ENCODE measurements around the gene ASPM. TPM values are rescaled to one million over a fixed set of nuclear protein-coding genes. Genes with fewer than 3 reads are reported as not detected.
"Not testable (repeated sequence)": the region's sequence is repeated elsewhere in the genome, so short reads cannot be mapped to it uniquely, and the experiment has no call there.

ASPM gene
- total and polyA plus RNA-seq, 7 experiments from 2014 or later = 0.03 to 48.8 (median 0.16) TPM; not detected in 1

DNA sequence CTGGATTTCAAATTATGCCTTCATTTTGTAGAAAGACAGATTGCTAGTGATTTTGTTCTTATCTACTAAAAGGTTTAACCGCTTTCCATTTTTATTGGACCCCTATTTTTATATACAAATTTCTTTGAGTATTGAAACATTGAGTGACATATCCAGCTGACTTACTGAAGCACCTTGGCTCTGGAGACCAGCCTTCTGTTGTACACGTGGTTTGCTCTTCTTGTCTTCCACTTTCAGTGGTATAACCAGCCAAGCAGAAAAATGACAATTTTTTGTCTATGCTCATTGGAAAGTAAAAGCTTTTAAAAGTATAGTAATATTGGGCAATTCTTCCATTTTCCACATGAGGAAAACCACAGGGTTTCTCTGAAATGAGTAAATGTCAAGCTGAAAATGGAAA lies 83.8 kb downstream of the ASPM start:
- no peak overlapping the region for H3K27ac Mint-ChIP-seq
- H3K9me3 Mint-ChIP-seq = no peaks in the 10 kb centered on the region
- no peaks in the 10 kb centered on the region for H3K36me3 Mint-ChIP-seq
- ChIA-PET POLR2A (no interaction called here), CTCF (no interaction called here)
- no peak overlapping the region for H3K4me3 Mint-ChIP-seq
- no peaks in the 10 kb centered on the region for H3K36me3 ChIP-seq (ENCODE audit: control insufficient read depth in 2 of 3, insufficient read depth in 3 of 3, low read length in 3 of 3)
- no peak overlapping the region for H3K27ac ChIP-seq (ENCODE audit: low read depth, low read length)
- H3K27me3 ChIP-seq (ENCODE audit: control insufficient read depth in 2 of 2, insufficient read depth in 2 of 2, low read length in 2 of 2) = no peaks in the 10 kb centered on the region
- ATAC-seq (no peak), DNase-seq (no peak)
- no peaks in the 10 kb centered on the region for H3K4me1 ChIP-seq (ENCODE audit: control insufficient read depth in 2 of 2, insufficient read depth in 2 of 2, low read length in 2 of 2)
- no peaks in the 10 kb centered on the region for H3K9me3 ChIP-seq (ENCODE audit: control insufficient read depth in 2 of 3, low read length in 3 of 3)
- intact Hi-C loops (cut with micrococcal nuclease) = no loop called here
- H3K4me1 Mint-ChIP-seq = no peaks in the 10 kb centered on the region
- peaks cover 3 to 11% (median 3%) of the 10 kb centered on the region in 5 donors for H3K27me3 Mint-ChIP-seq
- H3K4me3 ChIP-seq (ENCODE audit: low read length) = no peak overlapping the region

DNA sequence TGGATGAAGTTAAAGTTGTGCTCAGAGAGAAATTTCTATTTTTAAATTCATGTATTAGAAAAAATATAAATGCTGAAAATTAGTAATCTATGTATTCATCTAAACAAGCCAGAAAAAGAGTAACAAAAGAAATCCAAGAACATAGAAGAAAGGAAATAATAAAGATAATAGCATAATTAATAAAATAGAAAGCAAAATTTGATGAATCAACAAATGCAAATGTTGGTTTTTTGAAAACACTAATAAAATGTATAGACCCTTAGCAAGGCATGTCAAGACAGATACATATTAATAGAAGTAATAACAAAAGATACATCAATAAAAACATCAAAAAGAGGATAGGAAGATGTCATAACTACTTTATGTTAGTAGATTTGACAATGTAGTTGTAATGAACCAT lies 97.4 kb downstream of the ASPM start:
- ChIA-PET POLR2A (no interaction called here), CTCF (no interaction called here)
- H3K27me3 Mint-ChIP-seq = peaks cover 3 to 19% (median 10%) of the 10 kb centered on the region in 5 donors
- ATAC-seq (no peak), DNase-seq (no peak)
- Histone ChIP-seq H3K27ac (ENCODE audit: low read depth, low read length) (no peak overlapping the region), H3K9me3 (ENCODE audit: control insufficient read depth in 2 of 3, low read length in 3 of 3) (no peaks in the 10 kb centered on the region), H3K27me3 (ENCODE audit: control insufficient read depth in 2 of 2, insufficient read depth in 2 of 2, low read length in 2 of 2) (no peaks in the 10 kb centered on the region), H3K4me3 (ENCODE audit: low read length) (no peak overlapping the region), H3K4me1 (ENCODE audit: control insufficient read depth in 2 of 2, insufficient read depth in 2 of 2, low read length in 2 of 2) (no peaks in the 10 kb centered on the region), H3K36me3 (ENCODE audit: control insufficient read depth in 2 of 3, insufficient read depth in 3 of 3, low read length in 3 of 3) (no peaks in the 10 kb centered on the region)
- no peaks in the 10 kb centered on the region for H3K36me3 Mint-ChIP-seq
- H3K4me3 Mint-ChIP-seq = no peak overlapping the region
- no peak overlapping the region for H3K27ac Mint-ChIP-seq
- intact Hi-C loops (cut with micrococcal nuclease) = no loop called here
- peaks cover 0 to 5% (median 0%) of the 10 kb centered on the region in 11 donors for H3K9me3 Mint-ChIP-seq
- H3K4me1 Mint-ChIP-seq = no peaks in the 10 kb centered on the region

DNA sequence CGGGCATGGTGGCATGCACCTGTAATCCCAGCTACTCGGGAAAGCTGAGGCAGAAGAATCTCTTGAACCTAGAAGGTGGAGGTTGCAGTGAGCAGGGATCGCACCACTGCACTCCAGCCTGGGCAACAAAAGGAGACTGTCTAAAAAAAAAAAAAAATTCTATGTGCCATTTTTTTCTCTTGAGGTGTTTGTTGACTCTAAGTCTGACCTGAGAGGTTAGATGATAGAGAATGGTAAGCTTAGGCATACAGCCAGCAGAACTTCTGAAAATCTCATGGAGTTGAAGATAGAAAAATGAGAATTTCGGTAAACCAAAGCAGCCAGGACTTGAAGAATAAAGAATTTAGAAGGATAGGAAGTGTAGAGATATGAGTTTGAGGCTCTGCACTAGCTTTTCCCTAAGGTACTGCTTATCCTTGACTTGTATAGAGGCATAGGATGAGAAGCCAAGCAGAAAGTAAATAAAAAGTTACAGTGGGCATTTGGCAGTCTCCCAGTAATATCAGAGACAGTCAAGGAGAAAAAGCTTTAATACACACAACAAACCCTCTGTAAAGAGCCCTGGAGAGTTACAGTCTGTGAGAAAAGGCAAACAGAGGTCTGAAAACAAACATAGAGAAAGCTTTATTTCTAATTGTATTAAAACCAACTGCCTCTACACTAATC lies 103.7 kb downstream of the ASPM start:
- POLR2A ChIA-PET = no interaction called here

DNA sequence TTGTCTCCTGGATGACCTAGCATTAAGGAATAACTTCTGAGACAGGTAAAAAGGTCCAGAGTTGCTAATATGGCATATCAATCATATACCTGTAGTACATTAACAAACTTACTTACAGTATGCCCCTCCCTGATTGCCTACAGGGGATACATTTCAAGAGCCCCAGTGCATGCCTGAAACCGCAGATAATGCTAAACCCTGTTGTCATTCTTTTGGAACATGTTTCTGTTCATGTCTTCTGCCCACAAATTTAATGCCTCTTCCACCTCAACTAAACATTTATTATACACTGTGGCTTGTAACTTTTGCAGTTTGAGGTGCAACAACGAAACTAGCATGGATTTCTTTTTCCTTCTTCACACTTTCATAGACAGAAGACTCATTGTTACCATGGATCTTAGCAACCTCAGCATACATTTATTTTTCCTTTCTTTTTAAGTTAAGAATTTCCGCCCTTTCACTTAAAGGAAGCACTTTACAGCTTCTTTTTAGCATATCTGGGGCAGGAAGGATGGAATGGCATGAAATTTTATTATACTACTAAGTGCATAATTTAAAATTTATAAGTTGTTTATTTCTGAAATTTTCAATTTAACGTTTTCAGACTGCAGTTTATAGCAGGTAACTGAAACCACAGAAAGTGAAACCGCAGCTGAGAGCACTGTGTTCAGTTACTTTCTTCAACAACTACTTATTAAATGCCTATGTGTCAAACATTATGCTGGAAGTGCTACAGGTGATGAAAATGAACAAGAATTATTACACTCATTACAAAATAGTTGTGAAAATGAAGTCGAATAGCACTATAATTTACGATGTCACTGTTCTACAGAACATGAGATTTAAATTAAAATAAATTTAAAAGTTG lies 104.7 kb downstream of the ASPM start:
- H3K4me3 ChIP-seq (ENCODE audit: low read length) = no peak overlapping the region
- CTCF ChIA-PET = no interaction called here

More for the DNA sequence above, 103.7 kb downstream of the ASPM start:
- H3K9me3 ChIP-seq (ENCODE audit: control insufficient read depth in 2 of 3, low read length in 3 of 3) = no peaks in the 10 kb centered on the region
- no peaks in the 10 kb centered on the region for H3K36me3 Mint-ChIP-seq
- H3K4me3 ChIP-seq (ENCODE audit: low read length) = no peak overlapping the region
- intact Hi-C loops (cut with micrococcal nuclease) = no loop called here
- H3K27ac ChIP-seq (ENCODE audit: low read depth, low read length) = no peak overlapping the region
- H3K27ac Mint-ChIP-seq = no peak overlapping the region
- H3K36me3 ChIP-seq (ENCODE audit: control insufficient read depth in 2 of 3, insufficient read depth in 3 of 3, low read length in 3 of 3) = no peaks in the 10 kb centered on the region
- H3K27me3 ChIP-seq (ENCODE audit: control insufficient read depth in 2 of 2, insufficient read depth in 2 of 2, low read length in 2 of 2) = peaks cover 0 to 2% of the 10 kb centered on the region in 2 donors
- ATAC-seq (no peak), DNase-seq (no peak)
- H3K4me1 Mint-ChIP-seq = peaks cover 0 to 3% (median 0%) of the 10 kb centered on the region in 7 donors
- CTCF ChIA-PET = no interaction called here
- no peaks in the 10 kb centered on the region for H3K4me1 ChIP-seq (ENCODE audit: control insufficient read depth in 2 of 2, insufficient read depth in 2 of 2, low read length in 2 of 2)
- H3K4me3 Mint-ChIP-seq = no peak overlapping the region
- peaks cover 5 to 32% (median 18%) of the 10 kb centered on the region in 5 donors for H3K27me3 Mint-ChIP-seq
- peaks cover 0 to 4% (median 0%) of the 10 kb centered on the region in 11 donors for H3K9me3 Mint-ChIP-seq

DNA sequence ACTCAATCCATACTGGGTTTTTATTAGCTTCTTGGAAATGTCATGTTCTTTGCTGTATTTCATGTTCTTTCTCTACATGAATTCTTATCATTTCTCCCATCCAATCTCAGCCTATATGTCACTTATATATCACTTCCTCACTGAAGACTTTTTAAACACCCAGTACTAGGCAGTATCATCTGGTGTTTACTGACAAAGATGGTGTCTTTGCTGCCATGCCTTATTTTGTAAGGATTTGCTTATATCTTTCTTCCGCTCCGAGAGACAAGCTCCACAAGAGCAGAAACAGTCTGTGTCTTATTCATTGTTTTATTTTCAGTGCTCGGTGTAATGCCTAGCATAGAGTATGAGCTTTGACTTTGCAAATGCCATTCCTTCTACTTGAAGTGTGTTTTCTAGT lies 109.6 kb downstream of the ASPM start:
- intact Hi-C loops (cut with micrococcal nuclease) = no loop called here
- ChIA-PET CTCF (no interaction called here), POLR2A (no interaction called here)
- H3K4me3 ChIP-seq (ENCODE audit: low read length) = no peak overlapping the region
- ATAC-seq (no peak), DNase-seq (no peak)
- H3K36me3 Mint-ChIP-seq = no peaks in the 10 kb centered on the region
- peaks cover 2 to 20% (median 13%) of the 10 kb centered on the region in 5 donors for H3K27me3 Mint-ChIP-seq
- no peaks in the 10 kb centered on the region for H3K36me3 ChIP-seq (ENCODE audit: control insufficient read depth in 2 of 3, insufficient read depth in 3 of 3, low read length in 3 of 3)
- H3K27ac ChIP-seq (ENCODE audit: low read depth, low read length) = no peak overlapping the region
- H3K4me3 Mint-ChIP-seq = no peak overlapping the region
- H3K4me1 ChIP-seq (ENCODE audit: control insufficient read depth in 2 of 2, insufficient read depth in 2 of 2, low read length in 2 of 2) = no peaks in the 10 kb centered on the region
- no peaks in the 10 kb centered on the region for H3K9me3 ChIP-seq (ENCODE audit: control insufficient read depth in 2 of 3, low read length in 3 of 3)
- H3K9me3 Mint-ChIP-seq = peaks cover 0 to 1% (median 0%) of the 10 kb centered on the region in 11 donors
- peaks cover 0 to 3% (median 0%) of the 10 kb centered on the region in 7 donors for H3K4me1 Mint-ChIP-seq
- no peak overlapping the region for H3K27ac Mint-ChIP-seq
- no peaks in the 10 kb centered on the region for H3K27me3 ChIP-seq (ENCODE audit: control insufficient read depth in 2 of 2, insufficient read depth in 2 of 2, low read length in 2 of 2)

More for the DNA sequence above, 104.7 kb downstream of the ASPM start:
- H3K27ac Mint-ChIP-seq = no peak overlapping the region
- peaks cover 0 to 3% (median 0%) of the 10 kb centered on the region in 7 donors for H3K4me1 Mint-ChIP-seq
- no peak overlapping the region for H3K27ac ChIP-seq (ENCODE audit: low read depth, low read length)
- intact Hi-C loops (cut with micrococcal nuclease) = no loop called here
- H3K9me3 Mint-ChIP-seq = no peaks in the 10 kb centered on the region
- H3K4me1 ChIP-seq (ENCODE audit: control insufficient read depth in 2 of 2, insufficient read depth in 2 of 2, low read length in 2 of 2) = no peaks in the 10 kb centered on the region
- no peak overlapping the region for H3K4me3 Mint-ChIP-seq
- POLR2A ChIA-PET = no interaction called here
- ATAC-seq (no peak), DNase-seq (no peak)
- H3K36me3 Mint-ChIP-seq = no peaks in the 10 kb centered on the region
- H3K27me3 ChIP-seq (ENCODE audit: control insufficient read depth in 2 of 2, insufficient read depth in 2 of 2, low read length in 2 of 2) = peaks cover 0 to 2% of the 10 kb centered on the region in 2 donors
- H3K36me3 ChIP-seq (ENCODE audit: control insufficient read depth in 2 of 3, insufficient read depth in 3 of 3, low read length in 3 of 3) = no peaks in the 10 kb centered on the region
- peaks cover 5 to 32% (median 18%) of the 10 kb centered on the region in 5 donors for H3K27me3 Mint-ChIP-seq
- no peaks in the 10 kb centered on the region for H3K9me3 ChIP-seq (ENCODE audit: control insufficient read depth in 2 of 3, low read length in 3 of 3)

DNA sequence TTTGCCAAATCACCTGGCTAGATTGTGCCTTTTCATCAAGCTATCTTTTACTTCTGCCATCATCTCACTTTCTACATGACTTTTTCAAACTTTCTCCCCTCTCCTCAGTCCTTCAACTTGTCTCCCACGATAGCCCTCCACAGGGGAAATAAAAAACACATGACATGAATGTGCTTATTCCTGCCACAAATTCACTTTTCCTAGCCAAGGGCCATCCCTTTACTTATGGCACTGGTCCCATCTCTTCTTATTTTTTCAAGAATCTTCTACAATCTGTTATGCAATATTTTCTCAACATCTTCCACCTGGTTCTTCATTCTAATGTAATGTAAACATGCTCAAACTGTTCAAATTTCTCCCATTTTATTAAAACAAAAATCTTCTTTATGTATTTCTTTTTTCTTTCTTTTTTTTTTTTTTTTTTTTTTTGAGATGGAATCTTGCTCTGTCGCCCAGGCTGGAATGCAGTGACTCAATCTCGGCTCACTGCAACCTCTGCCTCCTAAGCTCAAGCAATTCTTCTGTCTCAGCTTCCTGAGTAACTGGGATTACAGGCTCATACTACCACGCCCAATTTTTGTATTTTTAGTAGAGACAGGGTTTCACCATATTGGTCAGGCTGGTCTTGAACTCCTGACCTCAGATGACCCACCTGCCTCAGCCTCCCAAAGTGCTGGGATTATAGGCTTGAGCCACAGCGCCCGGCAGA lies 111.7 kb downstream of the ASPM start:
- H3K4me1 Mint-ChIP-seq; POLR2A ChIA-PET; H3K36me3 ChIP-seq (ENCODE audit: control insufficient read depth in 2 of 3, insufficient read depth in 3 of 3, low read length in 3 of 3); H3K4me1 ChIP-seq (ENCODE audit: control insufficient read depth in 2 of 2, insufficient read depth in 2 of 2, low read length in 2 of 2); H3K27ac ChIP-seq (ENCODE audit: low read depth, low read length); H3K4me3 Mint-ChIP-seq; H3K9me3 Mint-ChIP-seq; H3K27me3 ChIP-seq (ENCODE audit: control insufficient read depth in 2 of 2, insufficient read depth in 2 of 2, low read length in 2 of 2); H3K4me3 ChIP-seq (ENCODE audit: low read length); H3K9me3 ChIP-seq (ENCODE audit: control insufficient read depth in 2 of 3, low read length in 3 of 3); ATAC-seq; H3K36me3 Mint-ChIP-seq; CTCF ChIA-PET; intact Hi-C loops (cut with micrococcal nuclease); H3K27ac Mint-ChIP-seq; DNase-seq: not testable (repeated sequence)
- peaks cover 0 to 18% (median 13%) of the 10 kb centered on the region in 5 donors for H3K27me3 Mint-ChIP-seq
